Stomach (tissue), 4 donors: ENCODE measurements around the gene VPS33B.

Experiments used
- EP300 ChIP-seq: sonication (generic); formaldehyde crosslinking; IDR thresholded peaks from one replicate; pipeline ENCODE4 v1.6.1; 2017; ENCODE audit warnings: antibody characterized with exemption
- POLR2A ChIP-seq, 4 donors: fragments of 450-650 bp; IDR thresholded peaks; one replicate each; pipeline ENCODE4 v1.6.1; 2016; ENCODE audit warnings: antibody characterized with exemption in 4 of 4, control low read depth in 2 of 4, mild to moderate bottlenecking in 1 of 4, moderate library complexity in 1 of 4
- POLR2AphosphoS5 ChIP-seq, 3 donors: sonication (generic); formaldehyde crosslinking; IDR thresholded peaks; one replicate each; pipeline ENCODE4 v1.6.1; 2016; ENCODE audit warnings: antibody characterized with exemption in 3 of 3
- TF ChIP-seq, protein P1 (sequence below), 7 experiments: fragments of 450-650 bp in 4 of 7; fragments of 200-600 bp in 3 of 7; sonication (generic) in 3 of 7; IDR thresholded peaks; one replicate each; pipeline ENCODE4 v1.5.1; 2016 to 2019; ENCODE audit warnings: antibody characterized with exemption in 7 of 7, control low read depth in 2 of 7, mild to moderate bottlenecking in 1 of 7

DNA sequence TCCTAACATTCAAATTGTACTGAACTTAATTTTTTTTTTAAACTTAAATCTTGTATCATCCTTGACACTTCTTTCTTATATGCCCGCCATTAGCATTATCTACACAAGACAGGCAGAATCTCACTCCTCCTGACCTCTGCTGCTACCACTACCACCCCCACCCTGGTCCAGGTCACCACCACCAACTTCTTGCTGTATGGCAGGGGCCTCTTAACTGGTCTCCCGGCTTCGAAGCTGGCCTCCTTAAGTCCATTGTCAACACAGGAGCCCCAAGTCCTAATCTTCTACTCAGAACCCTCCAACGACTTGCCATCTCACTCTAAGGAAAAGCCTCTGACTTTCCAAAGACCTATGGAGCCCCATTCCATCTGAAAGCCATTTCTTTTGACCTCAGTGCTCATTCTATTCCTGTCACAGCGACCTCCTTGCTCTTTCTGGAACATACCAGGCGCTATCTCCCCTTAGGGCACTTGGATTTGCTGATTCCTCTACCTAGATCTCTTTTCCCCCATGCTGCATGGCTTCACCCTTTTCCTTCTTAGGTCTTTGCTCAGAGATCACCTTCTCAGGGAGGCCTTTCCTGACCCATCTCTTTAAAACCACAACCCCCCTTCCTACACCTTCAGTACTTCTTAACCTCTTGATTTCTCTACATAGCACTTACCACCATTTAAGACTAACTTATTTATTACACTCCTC lies 30.7 kb downstream of the VPS33B start:
- TF ChIP-seq, protein P1, sequence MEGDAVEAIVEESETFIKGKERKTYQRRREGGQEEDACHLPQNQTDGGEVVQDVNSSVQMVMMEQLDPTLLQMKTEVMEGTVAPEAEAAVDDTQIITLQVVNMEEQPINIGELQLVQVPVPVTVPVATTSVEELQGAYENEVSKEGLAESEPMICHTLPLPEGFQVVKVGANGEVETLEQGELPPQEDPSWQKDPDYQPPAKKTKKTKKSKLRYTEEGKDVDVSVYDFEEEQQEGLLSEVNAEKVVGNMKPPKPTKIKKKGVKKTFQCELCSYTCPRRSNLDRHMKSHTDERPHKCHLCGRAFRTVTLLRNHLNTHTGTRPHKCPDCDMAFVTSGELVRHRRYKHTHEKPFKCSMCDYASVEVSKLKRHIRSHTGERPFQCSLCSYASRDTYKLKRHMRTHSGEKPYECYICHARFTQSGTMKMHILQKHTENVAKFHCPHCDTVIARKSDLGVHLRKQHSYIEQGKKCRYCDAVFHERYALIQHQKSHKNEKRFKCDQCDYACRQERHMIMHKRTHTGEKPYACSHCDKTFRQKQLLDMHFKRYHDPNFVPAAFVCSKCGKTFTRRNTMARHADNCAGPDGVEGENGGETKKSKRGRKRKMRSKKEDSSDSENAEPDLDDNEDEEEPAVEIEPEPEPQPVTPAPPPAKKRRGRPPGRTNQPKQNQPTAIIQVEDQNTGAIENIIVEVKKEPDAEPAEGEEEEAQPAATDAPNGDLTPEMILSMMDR (IDR thresholded peaks at IDR 0.05) = no peak
- TF ChIP-seq POLR2AphosphoS5 (IDR thresholded peaks at IDR 0.05) (no peak), POLR2A (IDR thresholded peaks at IDR 0.05) (no peak), EP300 (no peak)
